Measurements from ENCODE around the gene WTAP. TPM values are rescaled to one million over a fixed set of nuclear protein-coding genes. Genes with fewer than 3 reads are reported as not detected.
"Not testable (repeated sequence)": the region's sequence is repeated elsewhere in the genome, so short reads cannot be mapped to it uniquely, and the experiment has no call there.

The WTAP gene
- total RNA-seq, 1 donor from 2014 or later = 78.4 TPM

DNA sequence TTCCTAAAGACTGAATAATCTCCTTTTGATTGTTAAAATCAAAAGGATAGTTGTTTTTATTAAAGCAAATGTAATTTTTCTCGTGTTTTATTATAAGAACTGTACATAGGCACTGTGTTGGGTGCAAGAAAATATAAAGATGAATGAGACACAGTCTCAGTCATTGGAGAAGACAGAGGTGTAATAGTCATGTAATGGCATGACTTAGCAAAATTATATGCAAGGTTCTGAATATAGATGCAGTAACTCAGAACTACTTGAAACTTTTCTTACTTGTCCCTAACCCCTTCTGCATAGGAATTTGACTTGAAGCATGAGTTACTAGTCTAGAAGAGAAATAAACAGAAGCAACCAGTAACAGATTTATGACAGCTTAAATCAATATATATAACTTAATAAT lies 14.9 kb downstream of the WTAP start:
- H3K27ac ChIP-seq = no peak overlapping the region
- H3K9me3 ChIP-seq = no peaks in the 10 kb centered on the region
- intact Hi-C loops (cut with DNase I) = no loop called here
- TF ChIP-seq, protein P1, sequence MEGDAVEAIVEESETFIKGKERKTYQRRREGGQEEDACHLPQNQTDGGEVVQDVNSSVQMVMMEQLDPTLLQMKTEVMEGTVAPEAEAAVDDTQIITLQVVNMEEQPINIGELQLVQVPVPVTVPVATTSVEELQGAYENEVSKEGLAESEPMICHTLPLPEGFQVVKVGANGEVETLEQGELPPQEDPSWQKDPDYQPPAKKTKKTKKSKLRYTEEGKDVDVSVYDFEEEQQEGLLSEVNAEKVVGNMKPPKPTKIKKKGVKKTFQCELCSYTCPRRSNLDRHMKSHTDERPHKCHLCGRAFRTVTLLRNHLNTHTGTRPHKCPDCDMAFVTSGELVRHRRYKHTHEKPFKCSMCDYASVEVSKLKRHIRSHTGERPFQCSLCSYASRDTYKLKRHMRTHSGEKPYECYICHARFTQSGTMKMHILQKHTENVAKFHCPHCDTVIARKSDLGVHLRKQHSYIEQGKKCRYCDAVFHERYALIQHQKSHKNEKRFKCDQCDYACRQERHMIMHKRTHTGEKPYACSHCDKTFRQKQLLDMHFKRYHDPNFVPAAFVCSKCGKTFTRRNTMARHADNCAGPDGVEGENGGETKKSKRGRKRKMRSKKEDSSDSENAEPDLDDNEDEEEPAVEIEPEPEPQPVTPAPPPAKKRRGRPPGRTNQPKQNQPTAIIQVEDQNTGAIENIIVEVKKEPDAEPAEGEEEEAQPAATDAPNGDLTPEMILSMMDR (IDR thresholded peaks at IDR 0.05) = no peak
- DNase-seq (no peak), ATAC-seq (no peak)
- H3K4me3 ChIP-seq = no peak overlapping the region
- H3K27me3 ChIP-seq (ENCODE audit: low read depth) = no peaks in the 10 kb centered on the region
- H3K4me1 ChIP-seq = peaks cover 9% of the 10 kb centered on the region
- peaks cover 98% of the 10 kb centered on the region for H3K36me3 ChIP-seq

DNA sequence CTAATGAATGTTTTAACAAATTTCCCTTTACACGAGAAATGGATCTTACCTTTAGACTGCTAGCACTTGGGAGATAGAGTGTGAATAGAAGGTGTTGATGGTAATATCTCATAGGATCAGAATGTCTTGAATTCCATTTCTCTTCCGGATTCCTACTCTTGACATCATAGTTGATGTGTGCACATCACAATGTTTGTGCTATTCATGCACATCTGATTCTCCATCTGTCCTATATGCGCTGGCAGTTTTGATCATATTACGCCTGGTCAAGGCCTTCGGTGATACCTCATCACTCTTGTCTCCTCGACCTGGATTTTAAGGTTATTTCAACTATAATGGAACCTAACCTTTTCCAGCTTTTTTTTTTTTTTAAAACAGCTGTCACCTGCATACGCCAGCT lies 17.8 kb downstream of the WTAP start:
- Histone ChIP-seq H3K4me1 (no peaks in the 10 kb centered on the region), H3K4me3 (no peak overlapping the region), H3K27me3 (ENCODE audit: low read depth) (no peaks in the 10 kb centered on the region), H3K36me3 (peaks cover 100% of the 10 kb centered on the region), H3K27ac (no peak overlapping the region), H3K9me3 (no peaks in the 10 kb centered on the region)
- DNase-seq (no peak), ATAC-seq (no peak)
- intact Hi-C loops (cut with DNase I) = no loop called here
- TF ChIP-seq, protein P1 (IDR thresholded peaks at IDR 0.05) = no peak

DNA sequence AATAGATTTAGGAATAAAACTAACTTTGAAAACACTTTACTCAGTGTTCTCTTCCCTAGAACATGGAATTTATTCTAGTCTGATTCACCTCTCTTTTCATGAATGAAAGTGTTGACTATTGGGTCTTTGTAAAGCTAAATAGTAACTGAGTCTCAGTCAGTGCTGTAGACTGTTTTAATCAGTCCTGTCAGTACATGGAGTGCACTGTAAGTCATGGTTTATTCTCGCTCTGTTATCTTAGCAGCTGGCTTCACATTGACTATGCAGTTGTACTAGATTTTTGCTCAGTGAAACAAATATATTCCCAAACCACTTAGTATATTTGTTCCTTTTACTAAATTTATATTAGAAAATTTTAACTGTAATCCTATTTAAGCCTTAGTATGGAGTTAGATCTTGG lies 19.5 kb downstream of the WTAP start:
- TF ChIP-seq, protein P1 (IDR thresholded peaks at IDR 0.05) = no peak
- H3K27me3 ChIP-seq (ENCODE audit: low read depth) = no peaks in the 10 kb centered on the region
- H3K36me3 ChIP-seq = peaks cover 100% of the 10 kb centered on the region
- H3K4me3 ChIP-seq = no peak overlapping the region
- DNase-seq (no peak), ATAC-seq (no peak)
- intact Hi-C loops (cut with DNase I) = no loop called here
- no peaks in the 10 kb centered on the region for H3K4me1 ChIP-seq
- no peak overlapping the region for H3K27ac ChIP-seq
- H3K9me3 ChIP-seq = no peaks in the 10 kb centered on the region

DNA sequence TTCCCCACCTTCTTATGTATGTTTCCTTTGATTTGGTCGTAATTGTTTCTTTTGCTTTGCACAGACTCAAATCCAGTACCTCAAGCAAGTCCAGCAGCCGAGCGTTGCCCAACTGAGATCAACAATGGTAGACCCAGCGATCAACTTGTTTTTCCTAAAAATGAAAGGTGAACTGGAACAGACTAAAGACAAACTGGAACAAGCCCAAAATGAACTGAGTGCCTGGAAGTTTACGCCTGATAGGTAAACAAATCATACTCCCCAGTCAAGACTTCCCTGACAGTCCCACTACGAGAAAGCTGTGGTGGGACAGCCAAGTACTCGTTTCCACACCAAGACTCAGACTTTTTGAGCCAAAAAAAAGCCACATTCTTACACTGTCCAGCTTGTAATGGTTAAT lies 20.8 kb downstream of the WTAP start:
- ATAC-seq; H3K27ac ChIP-seq; H3K27me3 ChIP-seq (ENCODE audit: low read depth); H3K9me3 ChIP-seq; intact Hi-C loops (cut with DNase I); DNase-seq; H3K4me3 ChIP-seq; H3K4me1 ChIP-seq: not testable (repeated sequence)
- peaks cover 100% of the 10 kb centered on the region for H3K36me3 ChIP-seq

DNA sequence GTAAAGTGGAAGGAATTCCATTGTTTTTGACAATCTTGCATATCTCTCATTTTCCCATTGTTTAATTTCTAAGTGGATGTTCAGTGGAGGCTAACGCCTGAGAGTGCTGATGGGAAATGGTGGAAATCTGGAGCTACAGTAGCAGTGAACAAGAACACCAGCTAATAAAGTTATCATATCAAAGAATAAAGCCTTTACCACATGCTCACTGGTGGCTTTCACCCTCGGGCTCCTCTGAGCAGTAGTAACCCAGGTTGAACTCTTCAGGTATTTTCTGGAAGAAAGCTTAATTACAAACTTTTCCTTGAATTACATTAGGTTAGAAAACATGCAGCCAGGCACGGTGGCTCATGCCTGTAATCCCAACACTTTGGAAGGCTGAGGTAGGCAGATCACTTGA lies 24.1 kb downstream of the WTAP start:
- ATAC-seq (no peak), DNase-seq (no peak)
- peaks cover 100% of the 10 kb centered on the region for H3K36me3 ChIP-seq
- H3K27ac ChIP-seq = no peak overlapping the region
- H3K9me3 ChIP-seq = no peaks in the 10 kb centered on the region
- H3K4me1 ChIP-seq = no peaks in the 10 kb centered on the region
- H3K27me3 ChIP-seq (ENCODE audit: low read depth) = no peaks in the 10 kb centered on the region
- intact Hi-C loops (cut with DNase I) = no loop called here
- no peak overlapping the region for H3K4me3 ChIP-seq
- TF ChIP-seq, protein P1 (IDR thresholded peaks at IDR 0.05) = no peak

DNA sequence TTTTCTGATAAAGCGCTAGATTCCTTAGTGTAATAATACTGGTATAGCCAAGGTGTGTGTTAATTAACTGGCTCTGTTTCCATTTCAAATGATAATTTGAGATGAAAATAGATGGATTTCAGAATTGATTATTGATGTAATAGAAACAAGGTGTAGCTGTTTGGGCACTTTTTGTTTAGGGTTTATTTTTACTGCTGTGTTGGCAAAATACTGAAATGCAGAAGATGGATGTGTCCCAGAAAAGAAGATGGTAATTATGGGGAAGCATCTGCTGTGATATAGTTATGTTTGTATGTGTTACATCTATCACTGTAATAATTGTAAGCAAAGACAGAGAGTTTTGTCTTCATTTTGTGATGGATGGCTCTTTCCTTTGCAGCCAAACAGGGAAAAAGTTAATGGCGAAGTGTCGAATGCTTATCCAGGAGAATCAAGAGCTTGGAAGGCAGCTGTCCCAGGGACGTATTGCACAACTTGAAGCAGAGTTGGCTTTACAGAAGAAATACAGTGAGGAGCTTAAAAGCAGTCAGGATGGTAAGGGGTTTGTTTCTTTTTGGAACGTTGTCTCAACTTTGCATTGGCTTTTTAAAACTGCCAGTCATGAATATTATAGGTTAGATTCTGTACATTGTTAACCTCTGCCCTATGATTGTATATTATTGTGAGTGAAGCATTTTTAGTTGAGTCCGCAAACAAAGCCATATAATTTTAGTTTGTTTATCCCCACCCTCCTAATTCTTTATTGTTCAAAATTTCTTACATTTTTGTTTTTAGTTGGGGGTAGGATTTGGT lies 26.0 kb downstream of the WTAP start:
- no peaks in the 10 kb centered on the region for H3K4me1 ChIP-seq
- intact Hi-C loops (cut with DNase I) = no loop called here
- H3K4me3 ChIP-seq = no peak overlapping the region
- no peaks in the 10 kb centered on the region for H3K27me3 ChIP-seq (ENCODE audit: low read depth)
- ATAC-seq = no peak
- DNase-seq = no peak
- peaks cover 100% of the 10 kb centered on the region for H3K36me3 ChIP-seq
- no peak overlapping the region for H3K27ac ChIP-seq
- TF ChIP-seq, protein P1 (IDR thresholded peaks at IDR 0.05) = no peak
- no peaks in the 10 kb centered on the region for H3K9me3 ChIP-seq

Data from lower lobe of right lung (tissue), 2 donors.